ENCODE measurements around the gene PRKG1.

- TF ChIP-seq CEBPB (IDR thresholded peaks at IDR 0.05; ENCODE audit: low read depth, low read length) (no peak), CTCF (conservative IDR thresholded peaks at IDR 0.05; ENCODE audit: low read depth, low read length) (no peak), BHLHE40 (IDR thresholded peaks at IDR 0.05; ENCODE audit: low read depth, low read length) (no peak), ELK1 (IDR thresholded peaks at IDR 0.05; ENCODE audit: borderline replicate concordance, low read depth, low read length) (no peak), POLR2A (IDR thresholded peaks at IDR 0.05; ENCODE audit: low read depth, low read length) (no peak), MXI1 (IDR thresholded peaks at IDR 0.05; ENCODE audit: borderline replicate concordance, low read depth, low read length) (no peak), RFX5 (IDR thresholded peaks at IDR 0.05; ENCODE audit: low read depth, low read length) (no peak), RCOR1 (IDR thresholded peaks at IDR 0.05; ENCODE audit: insufficient replicate concordance, low read length) (no peak), MAFK (IDR thresholded peaks at IDR 0.05; ENCODE audit: low read depth, low read length) (no peak)
Measured at GRCh38 chr10:51617576-51618235, 543.4 kb downstream of the PRKG1 start.
